H4 (cell line): ENCODE results near the gene DENND5B. TPM values are rescaled to one million over a fixed set of nuclear protein-coding genes. Genes with fewer than 3 reads are reported as not detected.
"Not testable (repeated sequence)": the region's sequence is repeated elsewhere in the genome, so short reads cannot be mapped to it uniquely, and the experiment has no call there.

Experiments
- DNase-seq: peaks from one replicate; pipeline ENCODE4 v3.0.0-alpha.2; 2015; ENCODE audit warnings: low spot score
- total RNA-seq: library from RNA; depleted of rRNA; stranded (reverse); fragments of >200 nt; shearing (Covaris generic); gene quantifications from 2 replicates; pipeline ENCODE4 v1.2.3, GENCODE V29; 2014

Gene DENND5B
- total RNA-seq, 1 experiment from 2014 or later: 8.6 TPM

DNA sequence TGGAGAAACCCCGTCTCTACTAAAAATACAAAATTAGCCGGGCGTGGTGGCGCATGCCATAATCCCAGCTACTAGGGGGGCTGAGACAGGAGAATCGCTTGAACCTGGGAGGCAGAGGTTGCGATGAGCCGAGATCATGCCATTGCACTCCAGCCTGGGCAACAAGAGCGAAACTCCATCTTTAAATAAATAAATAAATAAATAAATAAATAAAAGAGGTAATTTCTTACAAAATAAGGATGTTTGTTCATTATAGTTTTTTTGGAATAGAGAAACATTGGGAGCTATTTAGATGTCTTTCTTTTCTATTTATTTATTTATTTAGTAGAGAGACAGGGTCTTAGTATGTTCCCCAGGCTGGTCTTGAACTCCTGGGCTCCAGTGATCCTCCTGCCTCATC is 213.7 kb downstream of the DENND5B start:
- not testable (repeated sequence) for DNase-seq

DNA sequence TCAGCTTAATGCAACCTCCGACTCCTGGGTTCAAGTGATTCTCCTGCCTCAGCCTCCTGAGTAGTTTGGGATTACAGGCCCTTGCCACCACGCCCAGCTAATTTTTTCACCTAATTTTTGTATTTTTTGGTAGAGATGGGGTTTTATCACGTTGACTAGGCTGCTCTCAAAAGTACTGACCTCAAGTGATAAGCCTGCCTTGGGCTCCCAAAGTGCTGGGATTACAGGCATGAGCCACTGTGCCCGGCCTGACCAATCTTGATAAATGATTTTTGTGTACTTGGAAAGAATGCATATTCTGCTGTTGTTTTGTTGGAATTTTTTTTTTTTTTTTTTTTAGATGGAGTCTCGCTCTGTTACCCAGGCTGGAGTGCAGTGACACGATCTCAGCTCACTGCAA is 215.5 kb downstream of the DENND5B start:
- not testable (repeated sequence) for DNase-seq

DNA sequence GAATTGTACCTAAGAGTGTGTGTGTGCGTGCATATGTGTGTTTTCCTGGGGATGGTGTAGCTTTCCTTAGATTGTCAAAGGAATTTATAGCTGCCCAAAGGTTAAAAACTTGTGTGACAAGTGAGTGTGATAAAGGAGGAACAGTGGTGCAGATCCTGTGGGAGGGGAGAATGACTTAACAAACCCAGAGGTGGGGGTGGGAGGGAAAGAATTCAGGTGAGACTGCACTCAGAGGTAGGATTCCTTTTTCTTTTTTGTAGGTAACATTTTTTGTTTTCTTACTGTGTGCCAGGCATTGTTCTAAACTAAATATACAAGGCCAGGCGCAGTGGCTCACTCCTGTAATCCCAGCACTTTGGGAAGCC is 219.7 kb downstream of the DENND5B start:
- no peak for DNase-seq

DNA sequence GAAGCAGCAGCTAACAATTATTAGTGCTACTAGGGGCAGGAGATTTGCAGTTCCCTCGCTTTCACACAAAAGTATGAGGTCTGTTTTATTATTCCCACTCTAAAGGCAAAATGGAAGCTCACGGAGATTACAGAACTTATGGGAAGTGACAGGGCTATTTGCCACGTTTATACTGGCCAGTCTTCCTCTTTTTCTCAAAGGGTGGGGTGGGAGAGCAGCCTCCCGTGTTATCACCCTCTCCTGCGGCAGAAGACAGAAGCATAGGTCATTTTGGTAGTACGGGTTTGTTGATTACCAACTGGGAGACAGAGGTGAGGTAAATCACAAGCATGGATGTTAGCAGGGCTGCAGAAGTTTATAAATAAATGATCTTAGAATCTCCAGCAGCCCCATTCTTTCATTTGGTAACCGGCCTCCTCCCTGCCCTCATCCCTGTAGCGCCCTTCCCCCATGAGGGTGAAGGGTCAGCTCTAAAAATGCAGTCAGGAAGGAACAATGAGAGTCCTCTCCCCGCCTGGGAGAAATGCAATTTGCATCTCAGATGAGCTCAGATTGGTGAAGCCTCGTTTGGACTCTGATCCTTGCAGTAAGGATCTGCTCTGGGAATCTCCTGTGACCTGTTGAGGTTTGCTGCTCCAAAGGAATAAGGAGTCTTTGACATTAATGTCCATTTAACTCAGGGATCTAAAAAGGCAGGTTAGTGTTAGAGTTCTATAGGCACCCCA is 220.2 kb downstream of the DENND5B start:
- no peak for DNase-seq

GRCh38 chr12:31369712-31370521 is 221.0 kb downstream of the DENND5B start:
- no peak for DNase-seq

DNA sequence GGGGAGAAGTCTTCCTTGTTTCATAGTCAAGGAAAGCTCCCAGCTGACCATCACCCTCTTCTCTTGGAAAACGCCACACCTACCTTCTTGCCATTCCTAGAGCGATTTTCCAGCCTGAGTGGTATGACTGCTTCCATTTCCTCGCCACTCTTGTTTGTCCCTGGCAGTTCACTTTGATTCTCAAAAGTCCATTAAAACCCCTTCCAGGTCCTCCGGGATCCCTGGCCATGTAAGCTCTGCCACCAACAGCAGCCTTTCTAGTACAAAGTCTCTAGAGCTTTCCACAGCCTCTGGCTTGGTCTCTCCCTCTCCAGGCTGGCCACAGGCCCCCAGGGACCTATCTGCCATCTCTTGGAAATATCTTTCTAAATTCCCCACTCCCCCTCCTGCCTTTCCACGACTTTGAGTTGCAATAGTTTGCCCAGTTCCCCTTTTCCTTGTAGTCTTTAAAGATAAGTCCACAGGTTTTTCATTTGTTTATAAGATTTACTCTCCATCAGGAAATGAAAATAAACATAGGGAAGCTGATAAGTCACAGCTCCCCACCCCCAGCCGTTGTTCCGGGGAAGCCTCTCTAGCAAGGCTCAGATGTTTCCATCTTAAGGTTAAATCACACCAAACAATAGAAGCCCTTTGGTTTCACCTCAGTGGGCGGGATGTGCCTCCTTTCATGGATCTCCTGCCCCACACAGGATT is 222.1 kb downstream of the DENND5B start:
- no peak for DNase-seq

DNA sequence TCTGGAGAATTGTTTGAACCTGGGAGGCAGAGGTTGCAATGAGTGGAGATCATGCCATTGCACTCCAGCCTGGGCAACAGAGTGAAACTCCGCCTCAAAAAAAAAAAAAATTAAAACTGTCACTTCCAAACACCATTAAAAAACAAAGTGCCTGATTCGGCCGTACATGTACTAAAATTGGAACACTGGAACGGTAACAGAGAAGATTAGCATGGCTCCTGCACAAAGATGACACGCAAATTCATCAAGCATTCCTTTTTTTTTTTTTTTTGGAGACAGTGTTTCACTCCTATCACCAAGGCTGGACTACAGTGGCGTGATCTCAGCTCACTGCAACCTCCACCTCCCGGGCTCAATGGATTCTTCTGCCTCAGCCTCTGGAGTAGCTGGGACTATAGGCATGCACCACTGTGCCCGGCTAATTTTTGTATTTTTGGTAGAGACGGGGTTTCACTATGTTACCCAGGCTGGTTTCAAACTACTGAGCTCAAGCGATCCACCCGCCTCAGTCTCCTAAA is 224.8 kb downstream of the DENND5B start:
- no peak for DNase-seq

DNA sequence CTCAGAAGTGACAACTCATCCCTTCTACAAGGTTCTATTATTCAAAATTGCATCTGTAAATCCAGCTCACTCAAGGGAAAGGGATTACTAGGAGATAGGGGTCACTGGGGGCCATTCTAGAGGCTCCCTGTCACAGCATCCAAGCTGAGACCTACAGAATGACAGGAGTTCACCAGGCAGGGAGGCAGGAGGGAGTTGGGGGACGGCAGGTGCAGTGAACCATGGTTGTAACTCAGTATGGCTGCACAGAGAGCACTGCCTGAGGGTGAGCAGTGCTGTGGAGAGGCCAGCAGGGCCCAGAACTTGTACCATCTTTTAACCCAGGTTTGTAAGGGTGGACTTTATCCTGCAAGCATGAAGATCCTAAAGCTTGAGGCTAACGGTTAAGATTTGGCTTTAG is 227.1 kb downstream of the DENND5B start:
- DNase-seq: no peak

GRCh38 chr12:31363416-31363809 is 227.5 kb downstream of the DENND5B start:
- no peak for DNase-seq

DNA sequence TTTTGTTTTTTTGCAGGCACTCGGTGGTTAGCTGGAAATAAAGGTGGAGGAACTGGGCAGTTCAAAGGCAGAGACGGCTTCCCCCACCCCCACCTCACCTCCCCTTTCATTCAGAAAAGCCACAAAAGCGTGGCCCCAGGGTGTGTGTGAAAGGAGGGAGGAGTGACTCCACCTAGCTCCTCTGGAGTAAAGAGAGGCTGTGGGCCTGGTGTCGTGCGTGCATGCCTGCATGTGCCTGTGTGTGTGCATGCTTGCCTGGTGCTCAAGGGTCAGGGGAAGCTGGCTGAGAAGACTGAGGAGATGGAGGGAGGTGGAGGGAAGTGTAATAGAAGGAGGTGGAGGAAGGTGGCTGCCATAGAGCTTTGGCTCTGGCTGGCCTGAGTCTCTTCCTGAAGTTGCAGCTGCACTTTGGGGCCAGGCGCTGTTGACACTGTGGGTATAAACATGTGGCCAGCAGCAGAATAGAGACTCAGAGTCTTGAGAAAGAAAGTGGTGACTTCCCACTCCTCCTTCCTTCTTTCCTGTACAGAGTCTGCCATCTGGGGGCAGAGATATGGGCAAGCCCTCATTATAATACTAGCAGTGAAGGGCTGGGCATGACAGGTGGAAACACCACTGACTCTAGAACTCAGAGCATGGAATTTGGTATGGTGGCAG is 228.0 kb downstream of the DENND5B start:
- peak; percentile 67 for DNase-seq

DNA sequence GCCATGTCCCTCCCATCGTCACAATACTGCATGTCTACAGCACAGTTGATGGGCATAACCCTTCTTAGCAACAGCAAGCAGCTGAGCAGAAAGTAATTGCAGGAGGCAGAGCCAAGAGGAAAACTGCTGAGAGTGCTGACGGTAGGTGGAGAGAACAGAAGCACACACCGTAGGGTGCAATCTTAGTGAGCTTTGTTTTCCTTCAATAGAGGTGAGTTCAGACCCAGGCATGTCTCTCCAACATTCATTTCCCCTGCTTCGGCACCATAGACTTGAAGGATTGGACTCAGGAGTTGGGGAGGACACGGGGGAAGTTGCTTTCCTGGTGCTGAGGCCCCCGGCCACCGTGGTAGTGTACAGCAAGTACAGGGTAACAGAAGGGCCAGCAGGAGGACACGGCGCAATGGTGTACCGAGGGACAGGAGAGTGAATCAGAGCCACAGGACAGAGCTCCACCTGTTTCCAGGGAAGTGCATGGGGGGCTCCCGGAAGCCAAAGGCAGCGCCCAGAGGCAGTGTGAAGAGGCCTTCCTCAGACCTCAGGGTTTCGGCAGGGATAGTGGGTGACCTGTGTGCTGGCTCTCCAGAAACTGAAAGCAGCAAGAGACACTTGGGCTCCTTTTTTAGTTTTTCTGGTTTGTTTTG is 228.7 kb downstream of the DENND5B start:
- no peak for DNase-seq

GRCh38 chr12:31361730-31362114 is 229.2 kb downstream of the DENND5B start:
- no peak for DNase-seq

DNA sequence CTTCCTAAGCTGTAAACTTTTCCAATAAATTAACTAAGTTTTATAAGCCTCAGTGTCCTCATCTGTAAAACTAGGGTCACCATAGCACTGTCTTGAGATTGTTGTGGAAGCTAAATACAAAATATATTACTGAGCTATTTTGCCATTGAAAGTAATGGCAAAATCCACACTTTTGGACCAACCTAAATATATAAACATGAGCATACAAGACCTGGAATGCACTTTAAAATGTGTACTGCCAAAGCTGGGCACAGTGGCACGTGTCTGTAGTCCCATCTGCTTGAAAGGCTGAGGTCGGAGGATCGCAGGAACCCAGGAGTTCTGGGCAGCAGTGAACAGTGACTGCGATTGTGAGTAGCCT is 235.2 kb downstream of the DENND5B start:
- no peak for DNase-seq

GRCh38 chr12:31353750-31354708 is 236.9 kb downstream of the DENND5B start:
- DNase-seq: no peak

GRCh38 chr12:31346267-31346666 is 244.7 kb downstream of the DENND5B start:
- DNase-seq: no peak

DNA sequence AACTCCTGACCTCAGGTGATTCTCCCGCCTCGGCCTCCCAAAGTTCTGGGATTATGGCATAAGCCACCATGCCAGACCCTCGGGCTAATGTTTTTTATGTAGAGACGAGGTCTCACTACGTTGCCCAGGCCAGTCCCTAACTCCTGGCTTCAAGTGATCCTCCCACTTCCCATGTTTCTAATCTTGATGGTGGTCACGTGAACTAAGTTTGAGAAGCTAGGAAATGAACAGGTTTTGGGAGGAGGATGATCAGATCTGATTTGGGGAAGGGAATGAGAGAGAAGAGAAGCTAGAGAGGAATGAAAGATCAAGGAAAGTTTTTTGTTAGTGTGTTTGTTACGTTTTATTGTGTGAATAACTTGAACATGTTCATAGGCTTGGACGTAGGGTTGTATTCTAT is 247.8 kb downstream of the DENND5B start:
- no peak for DNase-seq

DNA sequence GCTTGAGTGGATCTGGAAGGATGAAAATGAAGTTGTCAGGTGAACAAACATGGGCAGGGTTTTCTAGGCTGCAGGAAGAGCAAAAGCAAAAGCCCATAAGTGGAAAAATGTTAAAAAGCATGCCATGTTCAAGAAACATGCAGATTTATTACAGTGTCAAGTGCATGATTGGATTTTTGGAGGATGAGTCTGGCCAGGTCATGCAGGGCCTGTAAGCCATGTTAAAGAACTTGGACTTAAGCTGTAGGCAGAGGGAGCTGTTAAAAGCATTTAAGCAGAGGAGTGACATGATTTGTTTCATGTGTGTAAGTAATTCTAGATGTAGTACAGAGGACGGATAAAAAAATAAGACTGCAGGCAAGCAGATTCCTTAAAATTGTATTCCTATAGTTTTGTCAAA is 248.7 kb downstream of the DENND5B start:
- DNase-seq: no peak

GRCh38 chr12:31339831-31340622 is 250.9 kb downstream of the DENND5B start:
- DNase-seq: no peak

DNA sequence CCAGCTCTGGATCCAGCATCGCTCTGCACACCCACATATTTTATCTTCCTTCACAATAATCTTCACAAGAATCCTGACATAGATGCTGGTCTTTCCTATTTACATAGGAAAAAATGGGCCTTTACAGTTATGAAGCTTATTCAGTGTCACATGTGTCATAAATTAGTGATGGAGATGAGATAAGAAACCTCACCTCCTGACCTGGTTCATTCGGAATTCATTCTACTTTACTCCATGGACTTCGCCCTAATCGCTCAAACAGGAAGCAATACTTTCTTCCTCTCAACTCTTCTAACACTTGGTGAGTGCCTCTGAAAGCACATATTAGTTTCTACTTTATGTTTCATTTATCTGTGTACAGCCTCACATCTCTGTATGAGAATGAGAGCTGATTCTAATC is 253.0 kb downstream of the DENND5B start:
- no peak for DNase-seq
